Fibroblast of lung (primary cell): ENCODE results near the gene IFNGR1.

Experiments used
- EZH2 ChIP-seq: IDR thresholded peaks from 2 replicates; pipeline ENCODE4 v1.5.1; 2012; ENCODE audit warnings: low read length, control low read depth, mild to moderate bottlenecking; ENCODE audit errors: missing control alignments
- TF ChIP-seq, protein P1 (sequence below), 2 donors: IDR thresholded peaks in 1 of 2; conservative IDR thresholded peaks in 1 of 2; 1 replicate in 1 of 2; 2 replicates in 1 of 2; pipeline ENCODE4 v1.5.1; 2011 to 2012; ENCODE audit warnings: low read length in 2 of 2, control low read depth in 1 of 2, inconsistent platforms in 1 of 2, low read depth in 1 of 2, mild to moderate bottlenecking in 1 of 2

DNA sequence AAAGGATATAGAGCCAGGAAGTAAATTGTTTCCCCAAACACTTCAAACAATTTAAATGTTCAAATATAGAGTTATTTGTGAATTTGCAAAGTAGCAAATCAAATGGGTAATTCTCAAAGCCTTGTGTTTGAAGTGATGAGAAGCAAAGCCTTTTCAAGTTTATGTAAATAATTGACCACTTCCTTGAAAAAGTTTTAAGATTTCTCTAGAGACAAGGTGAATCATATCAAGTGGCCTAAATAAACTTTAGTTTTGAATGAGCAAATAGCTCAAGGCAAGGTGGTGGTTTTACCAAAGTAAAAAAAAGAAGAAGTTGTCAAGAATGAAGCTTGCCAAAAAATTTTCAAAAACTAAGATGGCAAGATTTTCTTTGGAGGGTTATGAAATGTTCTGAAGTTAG is 42.6 kb upstream of the IFNGR1 start:
- TF ChIP-seq, protein P1, sequence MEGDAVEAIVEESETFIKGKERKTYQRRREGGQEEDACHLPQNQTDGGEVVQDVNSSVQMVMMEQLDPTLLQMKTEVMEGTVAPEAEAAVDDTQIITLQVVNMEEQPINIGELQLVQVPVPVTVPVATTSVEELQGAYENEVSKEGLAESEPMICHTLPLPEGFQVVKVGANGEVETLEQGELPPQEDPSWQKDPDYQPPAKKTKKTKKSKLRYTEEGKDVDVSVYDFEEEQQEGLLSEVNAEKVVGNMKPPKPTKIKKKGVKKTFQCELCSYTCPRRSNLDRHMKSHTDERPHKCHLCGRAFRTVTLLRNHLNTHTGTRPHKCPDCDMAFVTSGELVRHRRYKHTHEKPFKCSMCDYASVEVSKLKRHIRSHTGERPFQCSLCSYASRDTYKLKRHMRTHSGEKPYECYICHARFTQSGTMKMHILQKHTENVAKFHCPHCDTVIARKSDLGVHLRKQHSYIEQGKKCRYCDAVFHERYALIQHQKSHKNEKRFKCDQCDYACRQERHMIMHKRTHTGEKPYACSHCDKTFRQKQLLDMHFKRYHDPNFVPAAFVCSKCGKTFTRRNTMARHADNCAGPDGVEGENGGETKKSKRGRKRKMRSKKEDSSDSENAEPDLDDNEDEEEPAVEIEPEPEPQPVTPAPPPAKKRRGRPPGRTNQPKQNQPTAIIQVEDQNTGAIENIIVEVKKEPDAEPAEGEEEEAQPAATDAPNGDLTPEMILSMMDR (conservative IDR thresholded peaks at IDR 0.05 in 1 of 2, IDR thresholded peaks at IDR 0.05 in 1 of 2; ENCODE audit: low read depth in 1 of 2, low read length in 2 of 2), result no peak
- TF ChIP-seq EZH2, result no peak
